Body of pancreas (tissue), 4 donors: ENCODE measurements around the gene FLYWCH1.

Source experiments
- CTCF ChIP-seq, 7 experiments: fragments of 450-650 bp in 4 of 7; fragments of 200-600 bp in 3 of 7; sonication (generic) in 3 of 7; IDR thresholded peaks; one replicate each; pipeline ENCODE4 v1.5.1; 2016 to 2019; ENCODE audit warnings: antibody characterized with exemption in 7 of 7
- POLR2A ChIP-seq, 3 donors: fragments of 450-650 bp; IDR thresholded peaks; one replicate each; pipeline ENCODE4 v1.6.1; 2016; ENCODE audit warnings: antibody characterized with exemption in 3 of 3, mild to moderate bottlenecking in 2 of 3

- TF ChIP-seq POLR2A (IDR thresholded peaks at IDR 0.05) (no peak), CTCF (IDR thresholded peaks at IDR 0.05) (no peak)
These were observed 76.1 kb downstream of the FLYWCH1 start for GRCh38 chr16:2987833-2988232.
